Measurements from ENCODE around the gene DOK6.

- TF ChIP-seq POLR2A (IDR thresholded peaks at IDR 0.05; ENCODE audit: low read length) (no peak), GATA1 (IDR thresholded peaks at IDR 0.05; ENCODE audit: low read depth, low read length) (no peak)
Observed at GRCh38 chr18:69539404-69539803, 138.7 kb downstream of the DOK6 start.

Data from erythroblast (primary cell).